H7 (cell line): ENCODE results near the gene ZNF141. TPM values are rescaled to one million over a fixed set of nuclear protein-coding genes. Genes with fewer than 3 reads are reported as not detected.
"Not testable (repeated sequence)": the region's sequence is repeated elsewhere in the genome, so short reads cannot be mapped to it uniquely, and the experiment has no call there.

Experiments
- DNase-seq: peaks from one replicate; pipeline ENCODE4 v3.0.0; 2012
- H3K27me3 ChIP-seq: 2 replicates; pipeline ENCODE4 v1.6.0; 2011; ENCODE audit warnings: mild to moderate bottlenecking, low read length; ENCODE audit not compliant: control insufficient read depth, insufficient read depth
- H3K36me3 ChIP-seq: replicated peaks from 2 replicates; pipeline ENCODE4 v1.5.1; 2011; ENCODE audit warnings: low read length; ENCODE audit not compliant: control insufficient read depth, insufficient read depth
- H3K4me3 ChIP-seq: 2 replicates; pipeline ENCODE4 v1.5.1; 2011; ENCODE audit warnings: low read depth, mild to moderate bottlenecking, control low read depth, low read length, moderate library complexity; ENCODE audit not compliant: insufficient read depth
- total RNA-seq: library from RNA; depleted of rRNA; stranded (reverse); fragments of >200 nt; shearing (Covaris generic); gene quantifications from 2 replicates; pipeline ENCODE4 v1.2.3, GENCODE V29; 2014; rRNA removed

Gene ZNF141
- total RNA-seq, 1 experiment from 2014 or later: 16.9 TPM

GRCh38 chr4:338759-339097 is 1.1 kb downstream of the ZNF141 start:
- H3K27me3 ChIP-seq: peaks cover 11% of the 10 kb centered on the region
- no peaks in the 10 kb centered on the region; the same call in 1 of the 2 replicates for H3K36me3 ChIP-seq
- peak; percentile 14 for DNase-seq
- peak overlapping the region; percentile 91 for H3K4me3 ChIP-seq

- peaks cover 4% of the 10 kb centered on the region for H3K36me3 ChIP-seq
- H3K27me3 ChIP-seq: peaks cover 11% of the 10 kb centered on the region
- no peak overlapping the region for H3K4me3 ChIP-seq
- DNase-seq: peak; percentile 37
Measured at GRCh38 chr4:340011-340410, 2.4 kb downstream of the ZNF141 start.

GRCh38 chr4:373062-373839 is 35.6 kb downstream of the ZNF141 start:
- DNase-seq: no peak
- no peak overlapping the region for H3K4me3 ChIP-seq
- H3K36me3 ChIP-seq: peaks cover 11% of the 10 kb centered on the region
- no peaks in the 10 kb centered on the region for H3K27me3 ChIP-seq

- Histone ChIP-seq H3K36me3 (peaks cover 11% of the 10 kb centered on the region), H3K27me3 (no peaks in the 10 kb centered on the region), H3K4me3 (no peak overlapping the region)
- no peak for DNase-seq
Measured at GRCh38 chr4:374298-375160, 36.9 kb downstream of the ZNF141 start.

GRCh38 chr4:384311-385010 is 46.8 kb downstream of the ZNF141 start:
- no peaks in the 10 kb centered on the region for H3K36me3 ChIP-seq
- no peaks in the 10 kb centered on the region for H3K27me3 ChIP-seq
- no peak for DNase-seq
- H3K4me3 ChIP-seq: no peak overlapping the region

GRCh38 chr4:385934-386707 is 48.5 kb downstream of the ZNF141 start:
- H3K36me3 ChIP-seq: no peaks in the 10 kb centered on the region
- no peak for DNase-seq
- no peak overlapping the region for H3K4me3 ChIP-seq
- H3K27me3 ChIP-seq: no peaks in the 10 kb centered on the region

DNA sequence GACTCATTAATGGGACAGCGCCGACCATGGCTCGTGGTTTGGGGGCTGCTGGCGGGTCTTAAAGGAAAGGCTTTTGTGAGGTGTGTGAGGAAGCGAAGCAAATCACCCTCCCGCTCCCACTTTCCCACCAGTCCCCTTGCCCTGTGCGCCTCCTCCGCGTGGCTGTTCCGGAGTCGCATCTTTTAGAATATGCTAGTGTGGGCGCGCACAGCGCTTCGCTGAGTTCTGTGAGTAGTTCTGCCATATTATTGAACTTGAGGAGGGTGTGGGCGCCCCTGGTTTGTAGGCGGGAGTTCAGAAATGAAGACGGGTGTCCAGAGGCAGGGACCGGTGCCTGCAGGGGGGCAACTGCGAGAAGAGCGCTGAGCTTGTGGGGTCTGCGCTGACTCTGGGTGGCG is 49.1 kb downstream of the ZNF141 start:
- no peaks in the 10 kb centered on the region for H3K27me3 ChIP-seq
- no peak for DNase-seq
- H3K36me3 ChIP-seq: no peaks in the 10 kb centered on the region
- H3K4me3 ChIP-seq: no peak overlapping the region

- H3K36me3 ChIP-seq: no peaks in the 10 kb centered on the region
- no peak overlapping the region for H3K4me3 ChIP-seq
Measured at GRCh38 chr4:404006-404405, 66.4 kb downstream of the ZNF141 start.

DNA sequence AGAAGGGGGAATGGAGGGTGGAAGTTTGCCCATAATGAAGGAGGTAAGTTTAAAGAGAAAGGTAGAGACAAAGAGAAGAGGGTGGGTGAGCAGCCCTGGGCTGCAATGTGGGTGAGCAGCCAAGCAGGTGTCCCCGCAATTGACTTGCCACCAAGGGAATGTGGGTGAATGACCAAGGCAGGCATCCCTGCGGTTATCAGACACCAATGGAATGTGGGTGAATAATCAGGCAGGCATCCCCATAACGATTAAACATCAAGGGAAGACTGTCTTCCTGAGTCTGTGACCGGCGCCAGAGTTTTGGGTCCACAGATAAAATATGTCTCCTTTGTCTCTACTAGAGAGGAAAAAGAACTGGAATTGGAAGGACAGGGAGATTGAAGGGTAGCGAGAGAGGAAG is 70.7 kb downstream of the ZNF141 start:
- DNase-seq, H3K4me3 ChIP-seq, H3K27me3 ChIP-seq, H3K36me3 ChIP-seq: not testable (repeated sequence)

More at GRCh38 chr4:404006-404405, 66.4 kb downstream of the ZNF141 start:
- no peaks in the 10 kb centered on the region for H3K27me3 ChIP-seq
- DNase-seq: no peak

DNA sequence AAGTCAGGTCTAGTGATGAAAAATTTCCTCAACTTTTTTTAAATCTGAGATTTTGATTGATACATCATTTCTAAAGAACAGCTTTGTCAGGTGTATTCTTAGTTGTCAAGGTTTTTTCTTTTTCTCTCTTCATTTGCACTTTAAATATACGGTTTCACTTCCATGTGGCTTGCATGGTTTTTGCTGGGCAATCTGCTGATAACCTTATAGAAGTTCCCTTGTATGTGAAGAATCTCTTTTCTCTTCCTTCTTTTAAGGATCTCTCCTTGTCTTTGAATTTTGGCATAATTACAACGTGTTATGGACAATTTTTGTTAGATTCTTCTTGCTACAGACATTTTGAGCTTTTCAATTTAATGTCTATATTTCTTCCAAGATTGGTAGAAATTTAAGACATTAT is 85.0 kb downstream of the ZNF141 start:
- no peak for DNase-seq
- Histone ChIP-seq H3K4me3 (no peak overlapping the region), H3K27me3 (no peaks in the 10 kb centered on the region), H3K36me3 (peaks cover 6% of the 10 kb centered on the region)

Other genes starting within 250 kb of the ZNF141 start
- gene ZNF718, start 213.3 kb upstream of the ZNF141 start, total RNA-seq: 12.3 and 13.8 TPM in 2 replicates
- not detected in 2 replicates for gene ZNF732, start 32.3 kb upstream of the ZNF141 start, total RNA-seq
- 18.8 and 44.3 TPM in 2 replicates for gene ZNF721, start 161.3 kb downstream of the ZNF141 start, total RNA-seq
- gene PIGG, start 161.4 kb downstream of the ZNF141 start, total RNA-seq: 20.4 and 39.1 TPM in 2 replicates
- 0.41 and 0.59 TPM in 2 replicates for gene TMEM271, start 238.5 kb downstream of the ZNF141 start, total RNA-seq